Measurements from ENCODE around the gene MCM9.

The MCM9 gene

DNA sequence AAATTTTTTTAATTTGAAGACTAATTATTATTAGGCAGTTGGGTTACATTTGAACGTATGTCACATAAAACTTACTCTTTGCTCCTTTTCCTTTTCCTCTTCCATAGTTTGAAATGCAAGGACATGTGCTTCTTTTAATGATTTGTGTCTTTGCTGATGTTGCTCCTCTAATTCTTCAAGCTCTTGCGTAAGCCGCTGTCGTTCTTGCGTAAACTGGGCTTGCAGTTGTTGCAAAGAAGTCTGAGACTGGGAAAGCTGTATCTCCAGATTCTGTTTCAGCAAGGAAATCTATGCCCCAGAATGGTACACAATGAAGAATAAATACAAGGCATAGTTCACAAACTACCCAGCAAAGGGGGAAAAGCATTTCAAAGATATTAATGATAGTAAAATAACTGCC lies 45.1 kb upstream of the MCM9 start:
- Histone ChIP-seq H3K9ac (ENCODE audit: low read length) (no peak overlapping the region), H3K4me2 (ENCODE audit: low read length) (no peak overlapping the region), H3K4me1 (ENCODE audit: low read length) (no peaks in the 10 kb centered on the region), H2AFZ (ENCODE audit: low read depth, low read length) (no peak overlapping the region), H3K9me3 (ENCODE audit: insufficient read depth, low read length) (no peaks in the 10 kb centered on the region), H4K20me1 (ENCODE audit: insufficient read depth, low read length) (no peaks in the 10 kb centered on the region), H3K36me3 (replicated peaks; ENCODE audit: low read depth, low read length) (no peaks in the 10 kb centered on the region), H3K79me2 (ENCODE audit: low read length) (no peaks in the 10 kb centered on the region), H3K27ac (ENCODE audit: low read length) (no peak overlapping the region), H3K4me3 (ENCODE audit: low read length) (no peak overlapping the region), H3K27me3 (ENCODE audit: low read depth, low read length) (no peaks in the 10 kb centered on the region)
- TF ChIP-seq, protein P1, sequence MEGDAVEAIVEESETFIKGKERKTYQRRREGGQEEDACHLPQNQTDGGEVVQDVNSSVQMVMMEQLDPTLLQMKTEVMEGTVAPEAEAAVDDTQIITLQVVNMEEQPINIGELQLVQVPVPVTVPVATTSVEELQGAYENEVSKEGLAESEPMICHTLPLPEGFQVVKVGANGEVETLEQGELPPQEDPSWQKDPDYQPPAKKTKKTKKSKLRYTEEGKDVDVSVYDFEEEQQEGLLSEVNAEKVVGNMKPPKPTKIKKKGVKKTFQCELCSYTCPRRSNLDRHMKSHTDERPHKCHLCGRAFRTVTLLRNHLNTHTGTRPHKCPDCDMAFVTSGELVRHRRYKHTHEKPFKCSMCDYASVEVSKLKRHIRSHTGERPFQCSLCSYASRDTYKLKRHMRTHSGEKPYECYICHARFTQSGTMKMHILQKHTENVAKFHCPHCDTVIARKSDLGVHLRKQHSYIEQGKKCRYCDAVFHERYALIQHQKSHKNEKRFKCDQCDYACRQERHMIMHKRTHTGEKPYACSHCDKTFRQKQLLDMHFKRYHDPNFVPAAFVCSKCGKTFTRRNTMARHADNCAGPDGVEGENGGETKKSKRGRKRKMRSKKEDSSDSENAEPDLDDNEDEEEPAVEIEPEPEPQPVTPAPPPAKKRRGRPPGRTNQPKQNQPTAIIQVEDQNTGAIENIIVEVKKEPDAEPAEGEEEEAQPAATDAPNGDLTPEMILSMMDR (IDR thresholded peaks at IDR 0.05; ENCODE audit: low read depth, low read length): no peak
- no peak for TF ChIP-seq EZH2phosphoT487 (IDR thresholded peaks at IDR 0.05; ENCODE audit: low read depth)

DNA sequence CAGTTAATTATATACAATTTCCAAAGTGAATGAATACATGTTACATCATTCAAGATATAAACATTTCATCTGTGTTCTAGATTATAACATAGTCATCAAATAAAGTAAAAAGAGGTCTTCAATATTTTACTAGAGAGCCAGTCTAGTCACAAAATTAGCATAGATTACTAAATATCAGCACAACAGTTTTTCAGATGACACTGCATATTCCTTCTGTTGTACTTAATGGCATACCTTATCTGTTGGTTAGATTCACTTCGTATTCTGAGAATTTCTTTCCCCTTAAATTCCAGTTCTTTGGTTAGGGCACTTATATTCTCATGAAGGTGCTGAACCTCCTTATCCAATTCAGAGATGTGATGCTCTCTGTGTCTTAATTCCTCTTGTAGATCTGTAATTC lies 39.8 kb upstream of the MCM9 start:
- Histone ChIP-seq H3K4me3 (ENCODE audit: low read length) (no peak overlapping the region), H3K36me3 (replicated peaks; ENCODE audit: low read depth, low read length) (no peaks in the 10 kb centered on the region), H3K9ac (ENCODE audit: low read length) (no peak overlapping the region), H3K9me3 (ENCODE audit: insufficient read depth, low read length) (no peaks in the 10 kb centered on the region), H3K4me2 (ENCODE audit: low read length) (no peak overlapping the region), H3K27me3 (ENCODE audit: low read depth, low read length) (no peaks in the 10 kb centered on the region), H3K27ac (ENCODE audit: low read length) (no peak overlapping the region), H3K79me2 (ENCODE audit: low read length) (no peaks in the 10 kb centered on the region), H2AFZ (ENCODE audit: low read depth, low read length) (no peak overlapping the region), H4K20me1 (ENCODE audit: insufficient read depth, low read length) (no peaks in the 10 kb centered on the region), H3K4me1 (ENCODE audit: low read length) (no peaks in the 10 kb centered on the region)
- no peak for TF ChIP-seq EZH2phosphoT487 (IDR thresholded peaks at IDR 0.05; ENCODE audit: low read depth)
- TF ChIP-seq, protein P1 (IDR thresholded peaks at IDR 0.05; ENCODE audit: low read depth, low read length): no peak

DNA sequence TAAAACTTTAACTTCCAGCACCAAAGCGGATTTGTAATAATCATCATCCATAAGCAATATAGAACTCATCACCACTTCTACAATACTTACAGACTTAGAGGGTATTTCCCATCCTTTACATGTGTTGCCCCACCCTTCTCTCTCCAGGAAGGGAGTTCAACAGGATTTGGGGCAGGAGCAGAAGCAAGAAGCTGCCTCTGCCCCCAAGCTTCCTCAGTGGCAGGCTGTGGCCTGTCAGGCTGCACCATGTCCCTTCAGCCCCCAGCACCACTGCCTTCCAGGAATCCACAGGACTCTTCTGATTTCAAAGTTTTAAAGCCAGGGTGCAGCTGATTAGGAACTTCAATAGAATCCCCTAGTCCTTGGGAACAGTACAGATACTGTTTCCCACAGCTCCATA lies 36.7 kb upstream of the MCM9 start:
- Histone ChIP-seq H4K20me1 (ENCODE audit: insufficient read depth, low read length) (no peaks in the 10 kb centered on the region), H3K9me3 (ENCODE audit: insufficient read depth, low read length) (no peaks in the 10 kb centered on the region), H3K4me1 (ENCODE audit: low read length) (peaks cover 4% of the 10 kb centered on the region), H2AFZ (ENCODE audit: low read depth, low read length) (no peak overlapping the region), H3K9ac (ENCODE audit: low read length) (no peak overlapping the region), H3K27ac (ENCODE audit: low read length) (no peak overlapping the region), H3K79me2 (ENCODE audit: low read length) (no peaks in the 10 kb centered on the region), H3K36me3 (replicated peaks; ENCODE audit: low read depth, low read length) (no peaks in the 10 kb centered on the region), H3K4me3 (ENCODE audit: low read length) (no peak overlapping the region), H3K4me2 (ENCODE audit: low read length) (no peak overlapping the region), H3K27me3 (ENCODE audit: low read depth, low read length) (no peaks in the 10 kb centered on the region)
- TF ChIP-seq, protein P1 (IDR thresholded peaks at IDR 0.05; ENCODE audit: low read depth, low read length): no peak
- TF ChIP-seq EZH2phosphoT487 (IDR thresholded peaks at IDR 0.05; ENCODE audit: low read depth): no peak

DNA sequence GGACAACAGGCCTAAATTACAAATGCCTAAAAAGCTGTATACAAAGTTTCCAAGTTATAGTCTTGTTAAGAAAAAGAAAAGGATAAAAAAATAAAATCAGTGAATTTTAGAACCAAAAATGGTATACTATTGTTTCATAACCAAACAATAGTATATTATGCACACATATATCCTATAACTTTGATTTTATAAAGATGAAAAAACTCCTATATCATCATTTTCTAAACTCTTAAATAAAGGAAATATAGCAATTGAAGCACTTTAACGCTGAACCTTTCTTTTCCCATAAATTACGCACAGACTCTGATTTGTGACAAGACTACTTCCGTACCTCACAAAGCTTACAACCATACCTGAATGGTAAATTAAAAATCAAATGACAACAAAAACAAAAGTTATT lies 35.9 kb upstream of the MCM9 start:
- TF ChIP-seq, protein P1 (IDR thresholded peaks at IDR 0.05; ENCODE audit: low read depth, low read length): no peak
- no peak for TF ChIP-seq EZH2phosphoT487 (IDR thresholded peaks at IDR 0.05; ENCODE audit: low read depth)
- no peak overlapping the region for H3K9ac ChIP-seq (ENCODE audit: low read length)
- no peaks in the 10 kb centered on the region for H3K36me3 ChIP-seq (replicated peaks; ENCODE audit: low read depth, low read length)
- no peaks in the 10 kb centered on the region for H3K27me3 ChIP-seq (ENCODE audit: low read depth, low read length)
- peaks cover 4% of the 10 kb centered on the region for H3K4me1 ChIP-seq (ENCODE audit: low read length)
- H3K9me3 ChIP-seq (ENCODE audit: insufficient read depth, low read length): no peaks in the 10 kb centered on the region
- H3K4me2 ChIP-seq (ENCODE audit: low read length): no peak overlapping the region
- no peak overlapping the region for H2AFZ ChIP-seq (ENCODE audit: low read depth, low read length)
- no peaks in the 10 kb centered on the region for H3K79me2 ChIP-seq (ENCODE audit: low read length)
- no peak overlapping the region for H3K4me3 ChIP-seq (ENCODE audit: low read length)
- no peaks in the 10 kb centered on the region for H4K20me1 ChIP-seq (ENCODE audit: insufficient read depth, low read length)
- no peak overlapping the region for H3K27ac ChIP-seq (ENCODE audit: low read length)
